Mesenchymal stem cell (in vitro differentiated cells and primary cell): ENCODE measurements around the gene RFTN1.

Source experiments
- DNase-seq: peaks from one replicate; pipeline ENCODE4 v3.0.0-alpha.2; 2013
- H2AFZ ChIP-seq: one replicate; pipeline ENCODE4 v1.6.1; 2013; ENCODE audit warnings: low read depth, mild to moderate bottlenecking, control low read depth, inconsistent platforms, low read length, moderate library complexity
- H2AK5ac ChIP-seq: 2 replicates; pipeline ENCODE4 v1.6.1; 2013; ENCODE audit warnings: low read length, moderate library complexity, mild to moderate bottlenecking, inconsistent platforms; ENCODE audit not compliant: severe bottlenecking
- H2BK120ac ChIP-seq: one replicate; pipeline ENCODE4 v1.6.1; 2013; ENCODE audit warnings: low read depth, mild to moderate bottlenecking, inconsistent platforms, low read length, moderate library complexity
- H2BK12ac ChIP-seq, 2 experiments: one replicate each; pipeline ENCODE4 v1.6.1; 2013; ENCODE audit warnings: inconsistent platforms in 2 of 2, low read length in 2 of 2, mild to moderate bottlenecking in 2 of 2, moderate library complexity in 2 of 2, control low read depth in 1 of 2
- H2BK15ac ChIP-seq: one replicate; pipeline ENCODE4 v1.6.1; 2013; ENCODE audit warnings: mild to moderate bottlenecking, low read depth, inconsistent platforms; ENCODE audit not compliant: poor library complexity, severe bottlenecking
- H2BK5ac ChIP-seq: 2 replicates; pipeline ENCODE4 v1.6.1; 2013; ENCODE audit warnings: low read depth, mild to moderate bottlenecking, low read length, control low read depth, inconsistent platforms; ENCODE audit not compliant: poor library complexity, severe bottlenecking
- H3K14ac ChIP-seq, 2 experiments: one replicate each; pipeline ENCODE4 v1.6.1; 2013; ENCODE audit warnings: inconsistent platforms in 2 of 2, low read length in 2 of 2, control low read depth in 1 of 2, mild to moderate bottlenecking in 1 of 2, moderate library complexity in 1 of 2
- H3K18ac ChIP-seq, 2 experiments: one replicate each; pipeline ENCODE4 v1.6.1; 2013; ENCODE audit warnings: inconsistent platforms in 2 of 2, low read length in 2 of 2, control low read depth in 1 of 2, low read depth in 1 of 2, mild to moderate bottlenecking in 1 of 2
- H3K23ac ChIP-seq, 2 experiments: one replicate each; pipeline ENCODE4 v1.6.1; 2013; ENCODE audit warnings: inconsistent platforms in 2 of 2, low read length in 2 of 2, mild to moderate bottlenecking in 2 of 2, moderate library complexity in 2 of 2, control low read depth in 1 of 2
- H3K27ac ChIP-seq: 2 replicates; pipeline ENCODE4 v1.5.1; 2013; ENCODE audit warnings: mild to moderate bottlenecking, moderate library complexity, low read length, control low read depth, inconsistent platforms; ENCODE audit not compliant: poor library complexity, severe bottlenecking
- H3K27me3 ChIP-seq, 2 experiments: 2 replicates each; pipeline versions ENCODE4 v1.6.1 to v1.7.0; 2013; ENCODE audit warnings: low read length in 2 of 2, mild to moderate bottlenecking in 2 of 2, moderate library complexity in 2 of 2, control low read depth in 1 of 2, inconsistent platforms in 1 of 2; ENCODE audit not compliant: control insufficient read depth in 1 of 2, insufficient read depth in 1 of 2
- H3K36me3 ChIP-seq, 2 experiments: 2 replicates each; pipeline versions ENCODE4 v1.6.1 to v1.7.0; 2013; ENCODE audit warnings: low read length in 2 of 2, control low read depth in 1 of 2, inconsistent platforms in 1 of 2, low read depth in 1 of 2, mild to moderate bottlenecking in 1 of 2; ENCODE audit not compliant: insufficient read depth in 2 of 2, control insufficient read depth in 1 of 2
- H3K4ac ChIP-seq, 2 experiments: one replicate each; pipeline ENCODE4 v1.6.1; 2013; ENCODE audit warnings: inconsistent platforms in 2 of 2, low read length in 2 of 2, mild to moderate bottlenecking in 2 of 2, moderate library complexity in 2 of 2, control low read depth in 1 of 2, low read depth in 1 of 2
- H3K4me1 ChIP-seq: 2 replicates; pipeline ENCODE4 v1.6.1; 2013; ENCODE audit warnings: low read depth, low read length, control low read depth; ENCODE audit not compliant: control insufficient read depth, insufficient read depth
- H3K4me2 ChIP-seq: 2 replicates; pipeline ENCODE4 v1.6.1; 2013; ENCODE audit warnings: low read length, mild to moderate bottlenecking, inconsistent platforms; ENCODE audit not compliant: poor library complexity, severe bottlenecking
- H3K4me3 ChIP-seq, 2 experiments: 2 replicates each; pipeline versions ENCODE4 v1.5.1 to v1.7.0; 2013; ENCODE audit warnings: low read length in 2 of 2, mild to moderate bottlenecking in 2 of 2, control low read depth in 1 of 2, low read depth in 1 of 2; ENCODE audit not compliant: insufficient read depth in 1 of 2
- H3K79me1 ChIP-seq: replicated peaks from 2 replicates; pipeline ENCODE4 v1.6.1; 2013; ENCODE audit warnings: mild to moderate bottlenecking, control low read depth, low read length, inconsistent platforms; ENCODE audit not compliant: poor library complexity, severe bottlenecking
- H3K9ac ChIP-seq: 2 replicates; pipeline ENCODE4 v1.7.0; 2013; ENCODE audit warnings: mild to moderate bottlenecking, low read length, moderate library complexity
- H3K9me3 ChIP-seq: 2 replicates; pipeline ENCODE4 v1.7.0; 2013; ENCODE audit warnings: mild to moderate bottlenecking, low read length; ENCODE audit not compliant: control insufficient read depth
- H4K8ac ChIP-seq: one replicate; pipeline ENCODE4 v1.6.1; 2013; ENCODE audit warnings: inconsistent platforms, mild to moderate bottlenecking, low read length, moderate library complexity
- H4K91ac ChIP-seq: one replicate; pipeline ENCODE4 v1.6.1; 2013; ENCODE audit warnings: mild to moderate bottlenecking, low read length, inconsistent platforms
- WGBS: methylation state at CpG from one replicate; pipeline ENCODE4 v1.1.7; 2013; ENCODE audit warnings: mixed read lengths; 5-methylcytosine and 5-hydroxymethylcytosine counted together

The RFTN1 gene

DNA sequence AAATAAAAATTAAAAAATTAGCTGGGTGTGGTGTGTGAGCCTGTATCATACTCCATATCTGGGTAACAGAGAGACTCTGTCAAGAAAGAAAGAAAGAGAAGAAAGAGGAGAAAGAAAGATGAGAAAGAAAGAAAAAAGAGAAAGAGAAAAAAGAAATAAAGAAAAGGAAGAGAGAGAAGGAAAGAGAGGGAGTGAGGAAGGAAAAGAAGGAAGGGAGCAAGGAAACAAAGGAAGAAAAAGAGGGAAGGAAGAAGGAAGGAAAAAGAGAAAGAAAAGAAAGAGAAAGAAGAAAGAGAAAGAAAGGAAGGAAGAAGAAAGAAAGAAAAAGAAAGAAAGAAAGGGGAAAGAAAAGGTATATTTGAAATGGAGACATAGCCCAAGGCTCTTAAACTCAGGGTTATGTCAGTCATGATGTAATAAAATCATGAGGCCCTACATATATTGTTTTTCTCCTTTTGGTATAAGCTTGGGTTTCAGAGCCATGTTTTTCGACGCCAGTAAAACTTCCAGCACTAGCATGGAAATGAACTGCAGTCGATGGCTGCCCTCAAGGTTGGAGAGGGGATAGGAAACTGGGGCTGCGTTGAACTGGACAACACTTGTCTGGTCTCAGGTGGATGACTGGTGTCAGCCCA is 38.0 kb upstream of the RFTN1 start:
- Histone ChIP-seq H3K36me3 (no peaks in the 10 kb centered on the region), H3K14ac (no peak overlapping the region), H3K27me3 (peaks cover 3 to 16% of the 10 kb centered on the region in 2 experiments), H3K4me2 (no peak overlapping the region), H2BK5ac (no peak overlapping the region), H3K4ac (no peak overlapping the region), H3K4me3 (no peak overlapping the region), H2AFZ (no peak overlapping the region), H4K91ac (no peak overlapping the region), H3K23ac (no peak overlapping the region), H4K8ac (no peak overlapping the region), H2AK5ac (no peak overlapping the region), H3K27ac (no peak overlapping the region), H3K9me3 (no peaks in the 10 kb centered on the region), H3K4me1 (peaks cover 2% of the 10 kb centered on the region), H2BK12ac (peak overlapping the region in 1 of 2 experiments; percentile 56), H3K79me1 (no peaks in the 10 kb centered on the region), H3K9ac (peak overlapping the region; percentile 62), H2BK120ac (no peak overlapping the region), H3K18ac (no peak overlapping the region), H2BK15ac (no peak overlapping the region)
- DNase-seq = no peak
- 95% methylated on average over 4 of the region's 4 CpGs for WGBS

DNA sequence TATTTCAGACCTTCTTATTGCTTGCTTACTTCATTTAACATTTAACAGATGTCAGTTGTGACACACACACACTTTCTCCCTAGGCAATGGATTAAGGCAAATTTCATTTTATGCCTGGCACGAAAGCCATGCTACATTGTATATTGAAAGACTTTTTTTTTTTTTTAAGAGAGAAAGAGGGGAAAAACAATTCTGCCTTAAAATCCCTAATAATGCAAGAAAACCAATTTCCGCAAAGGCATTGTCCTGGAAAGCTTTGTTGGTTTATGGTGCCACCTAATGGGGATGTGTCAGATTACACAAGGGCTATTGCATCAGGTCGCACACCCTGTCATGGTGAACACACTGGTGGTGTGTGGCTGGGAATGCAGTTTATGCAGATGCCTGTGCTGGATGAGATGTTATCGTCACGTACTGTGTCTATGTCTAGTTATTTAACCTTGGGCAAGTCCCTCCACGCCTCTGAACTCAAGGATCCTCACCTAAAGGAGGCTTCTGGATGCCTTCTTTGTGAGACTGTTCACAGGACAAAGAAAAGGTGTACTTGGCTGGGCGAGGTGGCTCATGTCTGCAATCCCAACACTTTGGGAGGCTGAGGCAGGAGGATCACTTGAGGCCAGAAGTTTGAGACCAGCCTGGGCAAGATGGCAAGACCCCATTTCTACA is 37.3 kb upstream of the RFTN1 start:
- Histone ChIP-seq H2AK5ac (no peak overlapping the region), H4K8ac (peak overlapping the region; percentile 95), H3K9ac (peak overlapping the region; percentile 71), H3K23ac (no peak overlapping the region), H2BK120ac (no peak overlapping the region), H3K27me3 (peaks cover 3 to 16% of the 10 kb centered on the region in 2 experiments), H3K79me1 (no peaks in the 10 kb centered on the region), H3K14ac (no peak overlapping the region), H3K4me1 (peaks cover 2% of the 10 kb centered on the region), H3K4me2 (peak overlapping the region; percentile 70), H4K91ac (peak overlapping the region; percentile 65), H3K4ac (peak overlapping the region in 1 of 2 experiments; percentile 77), H2AFZ (peak overlapping the region; percentile 79), H2BK12ac (peak overlapping the region; percentile 38 to 70), H3K18ac (peak overlapping the region; percentile 31 to 61), H2BK5ac (no peak overlapping the region), H2BK15ac (no peak overlapping the region), H3K9me3 (no peaks in the 10 kb centered on the region), H3K4me3 (peak overlapping the region in 1 of 2 experiments; percentile 43), H3K27ac (no peak overlapping the region), H3K36me3 (no peaks in the 10 kb centered on the region)
- 25% methylated on average over 4 of the region's 7 CpGs for WGBS
- DNase-seq = peak; percentile 91

DNA sequence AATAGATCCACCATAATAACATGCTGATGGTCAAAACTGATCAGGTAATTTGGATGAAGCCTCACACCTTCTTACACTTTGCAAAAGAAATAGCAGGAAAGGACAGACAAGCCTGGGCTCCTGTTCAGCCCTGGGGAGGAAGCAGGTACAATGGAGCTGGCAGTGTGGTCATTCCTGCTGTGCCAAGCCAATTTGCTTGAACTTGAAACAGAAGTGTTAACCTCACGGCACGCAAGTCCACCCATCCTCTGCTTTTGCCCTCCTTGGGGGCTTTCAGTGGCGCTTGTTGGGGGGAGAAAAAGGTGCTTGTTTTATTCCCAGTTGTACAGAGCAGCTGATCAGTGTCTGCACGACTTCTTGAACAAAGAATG is 36.8 kb upstream of the RFTN1 start:
- H3K27me3 ChIP-seq = peaks cover 2 to 16% of the 10 kb centered on the region in 2 experiments
- no peak overlapping the region for H3K23ac ChIP-seq
- H3K4me2 ChIP-seq = peak overlapping the region; percentile 70
- H3K27ac ChIP-seq = no peak overlapping the region
- H3K9ac ChIP-seq = peak overlapping the region; percentile 71
- H2AFZ ChIP-seq = no peak overlapping the region
- peak overlapping the region; percentile 76 for H4K8ac ChIP-seq
- no peak overlapping the region for H3K14ac ChIP-seq
- peaks cover 2% of the 10 kb centered on the region for H3K4me1 ChIP-seq
- no peaks in the 10 kb centered on the region for H3K79me1 ChIP-seq
- H3K18ac ChIP-seq = peak overlapping the region in 1 of 2 experiments; percentile 61
- no peaks in the 10 kb centered on the region for H3K36me3 ChIP-seq
- peak overlapping the region in 1 of 2 experiments; percentile 77 for H3K4ac ChIP-seq
- WGBS = 50% methylated on average over 2 of the region's 4 CpGs
- H2BK120ac ChIP-seq = no peak overlapping the region
- no peak overlapping the region for H2BK5ac ChIP-seq
- DNase-seq = no peak
- no peaks in the 10 kb centered on the region for H3K9me3 ChIP-seq
- no peak overlapping the region for H2BK15ac ChIP-seq
- peak overlapping the region in 1 of 2 experiments; percentile 43 for H3K4me3 ChIP-seq
- peak overlapping the region in 1 of 2 experiments; percentile 82 for H2BK12ac ChIP-seq
- peak overlapping the region; percentile 25 for H4K91ac ChIP-seq
- H2AK5ac ChIP-seq = no peak overlapping the region

DNA sequence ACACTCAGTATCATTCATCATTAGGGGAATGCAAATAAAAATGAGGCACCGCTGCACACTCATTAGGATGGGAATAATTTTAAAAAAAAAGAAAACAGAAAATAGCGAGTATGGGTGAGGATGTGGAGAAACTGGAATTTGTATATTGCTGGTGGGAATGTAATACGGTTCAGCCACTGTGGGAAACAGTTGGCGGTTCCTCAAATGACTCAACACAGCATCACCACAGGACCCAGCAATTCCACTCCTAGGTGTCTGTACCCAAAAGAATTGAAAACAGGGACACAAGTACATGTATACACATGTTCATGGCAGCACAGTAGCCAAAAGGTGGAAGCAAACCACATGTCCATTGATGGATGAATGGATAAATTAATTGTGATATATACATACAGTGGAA is 35.2 kb upstream of the RFTN1 start:
- H3K79me1 ChIP-seq = no peaks in the 10 kb centered on the region
- peaks cover 2% of the 10 kb centered on the region for H3K4me1 ChIP-seq
- H3K4me3 ChIP-seq = no peak overlapping the region
- H3K36me3 ChIP-seq = no peaks in the 10 kb centered on the region
- H3K27me3 ChIP-seq = peaks cover 0 to 18% of the 10 kb centered on the region in 2 experiments
- H2BK5ac ChIP-seq = no peak overlapping the region
- no peak overlapping the region for H2BK12ac ChIP-seq
- no peak overlapping the region for H2BK15ac ChIP-seq
- no peak overlapping the region for H3K4me2 ChIP-seq
- peak; percentile 21 for DNase-seq
- no peak overlapping the region for H4K91ac ChIP-seq
- H3K4ac ChIP-seq = no peak overlapping the region
- H4K8ac ChIP-seq = no peak overlapping the region
- H2BK120ac ChIP-seq = no peak overlapping the region
- H3K18ac ChIP-seq = no peak overlapping the region
- 86% methylated on average over 3 of the region's 4 CpGs for WGBS
- H3K27ac ChIP-seq = no peak overlapping the region
- H3K9me3 ChIP-seq = no peaks in the 10 kb centered on the region
- H3K14ac ChIP-seq = no peak overlapping the region
- H3K9ac ChIP-seq = no peak overlapping the region
- H3K23ac ChIP-seq = no peak overlapping the region
- no peak overlapping the region for H2AK5ac ChIP-seq
- H2AFZ ChIP-seq = no peak overlapping the region
